Epithelial cell of proximal tubule (primary cell): ENCODE data around the gene TP53I3. TPM values are rescaled to one million over a fixed set of nuclear protein-coding genes. Genes with fewer than 3 reads are reported as not detected.
"Not testable (repeated sequence)": the region's sequence is repeated elsewhere in the genome, so short reads cannot be mapped to it uniquely, and the experiment has no call there.

ENCODE experiments used
- DNase-seq: peaks from one replicate; pipeline ENCODE4 v3.0.0-alpha.2; 2011; ENCODE audit warnings: low read depth
- H3K4me3 ChIP-seq: 2 replicates; pipeline ENCODE4 v1.5.1; 2011; ENCODE audit warnings: low read depth, mild to moderate bottlenecking, low read length
- total RNA-seq: library from RNA; depleted of rRNA; stranded (reverse); fragments of >200 nt; gene quantifications from 2 replicates; pipeline ENCODE4 v1.2.3, GENCODE V29; 2015
- TF ChIP-seq, protein P1 (sequence below): conservative IDR thresholded peaks from 2 replicates; pipeline ENCODE4 v1.5.1; 2012; ENCODE audit warnings: low read depth, mild to moderate bottlenecking, low read length

TP53I3 gene
- total RNA-seq, 1 donor from 2014 or later: 36.5 TPM

- DNase-seq: no peak
- TF ChIP-seq, protein P1, sequence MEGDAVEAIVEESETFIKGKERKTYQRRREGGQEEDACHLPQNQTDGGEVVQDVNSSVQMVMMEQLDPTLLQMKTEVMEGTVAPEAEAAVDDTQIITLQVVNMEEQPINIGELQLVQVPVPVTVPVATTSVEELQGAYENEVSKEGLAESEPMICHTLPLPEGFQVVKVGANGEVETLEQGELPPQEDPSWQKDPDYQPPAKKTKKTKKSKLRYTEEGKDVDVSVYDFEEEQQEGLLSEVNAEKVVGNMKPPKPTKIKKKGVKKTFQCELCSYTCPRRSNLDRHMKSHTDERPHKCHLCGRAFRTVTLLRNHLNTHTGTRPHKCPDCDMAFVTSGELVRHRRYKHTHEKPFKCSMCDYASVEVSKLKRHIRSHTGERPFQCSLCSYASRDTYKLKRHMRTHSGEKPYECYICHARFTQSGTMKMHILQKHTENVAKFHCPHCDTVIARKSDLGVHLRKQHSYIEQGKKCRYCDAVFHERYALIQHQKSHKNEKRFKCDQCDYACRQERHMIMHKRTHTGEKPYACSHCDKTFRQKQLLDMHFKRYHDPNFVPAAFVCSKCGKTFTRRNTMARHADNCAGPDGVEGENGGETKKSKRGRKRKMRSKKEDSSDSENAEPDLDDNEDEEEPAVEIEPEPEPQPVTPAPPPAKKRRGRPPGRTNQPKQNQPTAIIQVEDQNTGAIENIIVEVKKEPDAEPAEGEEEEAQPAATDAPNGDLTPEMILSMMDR: no peak
- no peak overlapping the region for H3K4me3 ChIP-seq
Measured at GRCh38 chr2:24102677-24103076, 18.0 kb upstream of the TP53I3 start.

DNA sequence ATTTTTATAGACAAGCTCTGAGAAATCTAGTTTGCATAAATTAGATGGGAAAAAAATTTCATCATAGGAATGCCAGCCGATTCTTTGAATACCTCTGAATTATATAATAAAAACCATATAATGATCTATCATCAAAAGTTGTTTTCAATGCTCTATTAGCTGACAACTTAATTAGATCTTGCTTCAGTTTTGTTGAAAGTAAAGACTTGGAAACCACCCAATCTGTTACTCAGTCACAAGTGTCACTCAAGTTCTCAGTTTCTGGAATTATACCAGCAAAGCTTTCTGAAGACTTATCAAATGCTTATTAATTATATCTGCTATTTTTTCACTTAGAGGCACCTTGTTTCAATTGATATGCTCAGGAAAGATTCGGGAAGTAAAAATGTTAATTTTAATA is 17.4 kb upstream of the TP53I3 start:
- TF ChIP-seq, protein P1: no peak
- H3K4me3 ChIP-seq: no peak overlapping the region
- DNase-seq: no peak

- not testable (repeated sequence) for DNase-seq
Measured at GRCh38 chr2:24100732-24101131, 16.1 kb upstream of the TP53I3 start.

GRCh38 chr2:24095171-24095677 is 10.6 kb upstream of the TP53I3 start:
- not testable (repeated sequence) for DNase-seq, H3K4me3 ChIP-seq

More at GRCh38 chr2:24100732-24101131, 16.1 kb upstream of the TP53I3 start:
- H3K4me3 ChIP-seq: not testable (repeated sequence)

DNA sequence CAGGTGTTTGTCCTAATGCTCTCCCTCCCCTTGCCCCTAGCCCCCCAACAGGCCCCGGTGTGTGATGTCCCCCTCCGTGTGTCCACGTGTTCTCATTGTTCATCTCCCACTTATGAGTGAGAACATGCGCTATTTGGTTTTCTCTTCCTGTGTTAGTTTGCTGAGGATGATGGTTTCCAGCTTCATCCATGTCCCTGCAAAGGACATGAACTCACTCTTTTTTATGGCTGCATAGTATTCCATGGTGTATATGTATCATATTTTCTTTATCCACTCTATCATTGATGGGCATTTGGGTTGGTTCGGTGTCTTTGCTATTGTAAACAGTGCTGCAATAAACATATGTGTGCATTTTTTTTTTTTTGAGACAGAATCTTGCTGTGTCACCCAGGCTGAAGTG is 8.6 kb upstream of the TP53I3 start:
- H3K4me3 ChIP-seq, DNase-seq: not testable (repeated sequence)

GRCh38 chr2:24088821-24089359 is 4.3 kb upstream of the TP53I3 start:
- H3K4me3 ChIP-seq: no peak overlapping the region
- TF ChIP-seq, protein P1: no peak
- no peak for DNase-seq

DNA sequence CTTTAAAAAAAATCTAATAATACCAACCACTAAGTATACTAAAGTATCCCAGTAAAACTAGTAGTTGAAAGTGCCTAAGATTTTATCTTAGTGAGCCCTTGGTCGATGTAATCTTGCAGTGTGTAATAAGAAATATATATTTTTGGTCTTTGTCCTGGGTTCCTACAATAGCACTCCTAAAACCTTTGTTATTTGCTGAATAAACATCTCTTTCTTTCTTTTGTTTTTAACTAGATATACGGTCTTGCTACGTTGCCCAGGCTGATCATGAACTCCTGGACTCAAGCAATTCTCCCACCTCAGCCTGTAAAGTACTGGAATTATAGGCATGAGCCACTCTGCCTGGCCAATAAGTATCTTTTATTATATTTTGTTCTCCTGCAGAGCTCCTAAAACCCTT is 2.4 kb upstream of the TP53I3 start:
- no peak for DNase-seq
- TF ChIP-seq, protein P1: no peak
- H3K4me3 ChIP-seq: no peak overlapping the region

- H3K4me3 ChIP-seq: no peak overlapping the region
- no peak for DNase-seq
- TF ChIP-seq, protein P1: no peak
Measured at GRCh38 chr2:24086241-24086640, 1.6 kb upstream of the TP53I3 start.

- peak overlapping the region; percentile 71 for H3K4me3 ChIP-seq
- TF ChIP-seq, protein P1: no peak
- no peak for DNase-seq
Measured at GRCh38 chr2:24085200-24085489, 511 bp upstream of the TP53I3 start.
